Renal cortex interstitium (tissue), 11 donors: ENCODE results near the gene BRF1. TPM values are rescaled to one million over a fixed set of nuclear protein-coding genes. Genes with fewer than 3 reads are reported as not detected.

Source experiments
- DNase-seq, 11 donors: peaks; one replicate each; pipeline ENCODE4 v3.0.0-alpha.2; 2013; ENCODE audit warnings: low read depth in 9 of 11, low spot score in 4 of 11; ENCODE audit errors: extremely low read depth in 1 of 11
- polyA plus RNA-seq, 3 donors: library from polyadenylated mRNA; unstranded; fragments of 120-200 nt; gene quantifications; one replicate each; pipeline ENCODE4 v1.2.1, GENCODE V29; 2013; ENCODE audit not compliant: insufficient read length in 3 of 3

The BRF1 gene
- polyA plus RNA-seq, 3 donors: 24.8 to 40.0 (median 36.0) TPM

GRCh38 chr14:105207460-105207901 is 93.3 kb downstream of the BRF1 start:
- no peak for DNase-seq

GRCh38 chr14:105206873-105207272 is 93.9 kb downstream of the BRF1 start:
- DNase-seq: no peak

- no peak for DNase-seq
Observed at GRCh38 chr14:105205673-105206208, 95.1 kb downstream of the BRF1 start.

GRCh38 chr14:105204931-105205672 is 95.7 kb downstream of the BRF1 start:
- DNase-seq: no peak

- DNase-seq: no peak
Observed at GRCh38 chr14:105204206-105204930, 96.4 kb downstream of the BRF1 start.

GRCh38 chr14:105203701-105204100 is 97.1 kb downstream of the BRF1 start:
- no peak for DNase-seq

GRCh38 chr14:105203057-105203531 is 97.7 kb downstream of the BRF1 start:
- peak in 2 of 11 donors; percentile 53 to 59 for DNase-seq

- no peak for DNase-seq
Observed at GRCh38 chr14:105201925-105202513, 98.8 kb downstream of the BRF1 start.

GRCh38 chr14:105201156-105201924 is 99.5 kb downstream of the BRF1 start:
- DNase-seq: no peak

GRCh38 chr14:105200641-105201040 is 100.2 kb downstream of the BRF1 start:
- DNase-seq: no peak

GRCh38 chr14:105200074-105200473 is 100.7 kb downstream of the BRF1 start:
- DNase-seq: no peak

- no peak for DNase-seq
Observed at GRCh38 chr14:105199093-105199492, 101.7 kb downstream of the BRF1 start.

GRCh38 chr14:105198588-105198987 is 102.2 kb downstream of the BRF1 start:
- no peak for DNase-seq

GRCh38 chr14:105197211-105197641 is 103.6 kb downstream of the BRF1 start:
- no peak for DNase-seq

GRCh38 chr14:105196265-105196960 is 104.4 kb downstream of the BRF1 start:
- DNase-seq: no peak

GRCh38 chr14:105195522-105196264 is 105.1 kb downstream of the BRF1 start:
- DNase-seq: no peak

- DNase-seq: no peak
Observed at GRCh38 chr14:105195051-105195450, 105.8 kb downstream of the BRF1 start.
